Measurements from ENCODE around the gene TRAPPC3. TPM values are rescaled to one million over a fixed set of nuclear protein-coding genes. Genes with fewer than 3 reads are reported as not detected.

Gene TRAPPC3
- total RNA-seq, 1 donor from 2014 or later, result 50.7 TPM

GRCh38 chr1:36157973-36158826 is 8.9 kb upstream of the TRAPPC3 start:
- Mint-ChIP-seq H3K27me3 (ENCODE audit: unreplicated experiment) (peaks cover 22% of the 10 kb centered on the region), H3K4me3 (ENCODE audit: unreplicated experiment) (peak overlapping the region; percentile 92), H3K4me1 (ENCODE audit: unreplicated experiment) (peaks cover 64% of the 10 kb centered on the region), H3K9me3 (ENCODE audit: unreplicated experiment) (no peaks in the 10 kb centered on the region), H3K27ac (ENCODE audit: unreplicated experiment) (peak overlapping the region; percentile 73), H3K36me3 (ENCODE audit: low read depth, unreplicated experiment) (peaks cover 35% of the 10 kb centered on the region)
- TF ChIP-seq, protein P1, sequence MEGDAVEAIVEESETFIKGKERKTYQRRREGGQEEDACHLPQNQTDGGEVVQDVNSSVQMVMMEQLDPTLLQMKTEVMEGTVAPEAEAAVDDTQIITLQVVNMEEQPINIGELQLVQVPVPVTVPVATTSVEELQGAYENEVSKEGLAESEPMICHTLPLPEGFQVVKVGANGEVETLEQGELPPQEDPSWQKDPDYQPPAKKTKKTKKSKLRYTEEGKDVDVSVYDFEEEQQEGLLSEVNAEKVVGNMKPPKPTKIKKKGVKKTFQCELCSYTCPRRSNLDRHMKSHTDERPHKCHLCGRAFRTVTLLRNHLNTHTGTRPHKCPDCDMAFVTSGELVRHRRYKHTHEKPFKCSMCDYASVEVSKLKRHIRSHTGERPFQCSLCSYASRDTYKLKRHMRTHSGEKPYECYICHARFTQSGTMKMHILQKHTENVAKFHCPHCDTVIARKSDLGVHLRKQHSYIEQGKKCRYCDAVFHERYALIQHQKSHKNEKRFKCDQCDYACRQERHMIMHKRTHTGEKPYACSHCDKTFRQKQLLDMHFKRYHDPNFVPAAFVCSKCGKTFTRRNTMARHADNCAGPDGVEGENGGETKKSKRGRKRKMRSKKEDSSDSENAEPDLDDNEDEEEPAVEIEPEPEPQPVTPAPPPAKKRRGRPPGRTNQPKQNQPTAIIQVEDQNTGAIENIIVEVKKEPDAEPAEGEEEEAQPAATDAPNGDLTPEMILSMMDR (IDR thresholded peaks at IDR 0.05; ENCODE audit: unreplicated experiment), result no peak
- DNase-seq (ENCODE audit: low spot score), result no peak

GRCh38 chr1:36157115-36157903 is 8.0 kb upstream of the TRAPPC3 start:
- DNase-seq (ENCODE audit: low spot score), result no peak

GRCh38 chr1:36156329-36157114 is 7.2 kb upstream of the TRAPPC3 start:
- peaks cover 19% of the 10 kb centered on the region for H3K36me3 Mint-ChIP-seq (ENCODE audit: low read depth, unreplicated experiment)
- H3K4me3 Mint-ChIP-seq (ENCODE audit: unreplicated experiment), result peak overlapping the region; percentile 92
- H3K9me3 Mint-ChIP-seq (ENCODE audit: unreplicated experiment), result no peaks in the 10 kb centered on the region
- peak; percentile 82 for DNase-seq (ENCODE audit: low spot score)
- peaks cover 17% of the 10 kb centered on the region for H3K27me3 Mint-ChIP-seq (ENCODE audit: unreplicated experiment)
- TF ChIP-seq, protein P1 (IDR thresholded peaks at IDR 0.05; ENCODE audit: unreplicated experiment), result no peak
- H3K4me1 Mint-ChIP-seq (ENCODE audit: unreplicated experiment), result peaks cover 50% of the 10 kb centered on the region
- no peak overlapping the region for H3K27ac Mint-ChIP-seq (ENCODE audit: unreplicated experiment)

More at GRCh38 chr1:36157115-36157903, 8.0 kb upstream of the TRAPPC3 start:
- Mint-ChIP-seq H3K36me3 (ENCODE audit: low read depth, unreplicated experiment) (peaks cover 27% of the 10 kb centered on the region), H3K9me3 (ENCODE audit: unreplicated experiment) (no peaks in the 10 kb centered on the region), H3K27me3 (ENCODE audit: unreplicated experiment) (peaks cover 22% of the 10 kb centered on the region), H3K4me3 (ENCODE audit: unreplicated experiment) (peak overlapping the region; percentile 92), H3K4me1 (ENCODE audit: unreplicated experiment) (peaks cover 58% of the 10 kb centered on the region), H3K27ac (ENCODE audit: unreplicated experiment) (peak overlapping the region; percentile 85)
- TF ChIP-seq, protein P1 (IDR thresholded peaks at IDR 0.05; ENCODE audit: unreplicated experiment), result no peak

DNA sequence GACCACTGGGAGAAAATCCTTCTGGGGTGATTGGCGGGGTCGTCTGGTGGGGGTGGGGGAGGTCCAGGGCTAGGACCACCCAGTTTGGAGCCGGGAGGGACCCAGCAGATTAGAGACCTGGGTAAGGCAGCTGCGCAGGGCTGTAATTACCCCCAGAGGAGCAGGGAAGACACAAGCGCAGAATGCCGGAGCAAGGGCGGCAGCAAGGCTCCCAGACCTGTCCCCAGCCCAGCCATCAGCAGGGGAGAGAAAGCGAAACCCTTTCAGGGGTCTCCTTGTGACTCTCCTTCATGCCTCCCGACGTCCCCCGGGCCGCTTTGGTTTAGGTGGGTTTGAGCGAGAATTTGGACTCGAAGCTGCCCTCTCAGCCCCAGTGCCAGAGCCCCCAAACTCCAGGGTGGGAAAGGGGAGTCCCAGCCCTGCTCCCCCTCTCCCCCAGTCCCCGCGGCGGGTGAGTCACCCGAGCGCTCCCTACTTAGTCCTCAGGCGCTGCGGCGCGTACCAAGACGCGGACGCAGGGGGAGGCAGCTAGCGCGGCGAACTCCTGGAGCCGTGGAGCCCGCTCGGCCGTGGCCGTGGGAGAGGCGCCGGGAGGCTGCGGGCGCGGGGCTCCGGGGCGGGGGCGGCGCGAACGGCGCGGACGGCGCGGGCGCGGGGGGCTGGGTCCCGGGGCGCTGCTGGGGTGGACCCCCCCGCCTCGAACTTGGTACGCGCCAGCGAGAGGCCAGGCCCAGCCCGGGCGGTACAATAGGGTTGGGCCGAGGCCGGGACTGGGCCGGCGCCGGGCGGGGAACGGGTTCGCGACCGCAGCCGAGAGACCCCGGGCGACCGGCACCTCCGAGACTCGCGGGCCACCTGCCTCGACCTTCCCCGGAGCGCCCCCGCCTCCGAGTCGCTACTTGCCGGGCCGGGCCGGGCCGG is 6.4 kb upstream of the TRAPPC3 start, which contains the start of gene MAP7D1:
Gene MAP7D1, plus strand, starts transcription at position 753 of the 921 bp plus-strand sequence. CDS start 258 bp downstream, outside the sequence.
- TF ChIP-seq, protein P1 (IDR thresholded peaks at IDR 0.05; ENCODE audit: unreplicated experiment), result no peak
- peaks cover 44% of the 10 kb centered on the region for H3K4me1 Mint-ChIP-seq (ENCODE audit: unreplicated experiment)
- H3K4me3 Mint-ChIP-seq (ENCODE audit: unreplicated experiment), result peak within 1 kb of the TSS; percentile 92
- peaks cover 17% of the 10 kb centered on the region for H3K27me3 Mint-ChIP-seq (ENCODE audit: unreplicated experiment)
- H3K27ac Mint-ChIP-seq (ENCODE audit: unreplicated experiment), result peak within 1 kb of the TSS; percentile 85
- H3K9me3 Mint-ChIP-seq (ENCODE audit: unreplicated experiment), result no peaks in the 10 kb centered on the region
- peaks cover 19% of the 10 kb centered on the region for H3K36me3 Mint-ChIP-seq (ENCODE audit: low read depth, unreplicated experiment)
- DNase-seq (ENCODE audit: low spot score), result peak; percentile 73
